Stimulated activated CD4-positive, alpha-beta T cell treated with anti-CD3 and anti-CD28 coated beads, Interleukin-4, amount 100 ng/mL, for 4 hours (primary cell): Measurements from ENCODE around the gene FER1L5.

ENCODE experiments used
- DNase-seq, 2 experiments: peaks; one replicate each; pipeline ENCODE4 v3.0.0-alpha.2; 2020

FER1L5 gene

GRCh38 chr2:96699621-96700020 lies 57.1 kb downstream of the FER1L5 start:
- DNase-seq = no peak

GRCh38 chr2:96700086-96700485 lies 57.5 kb downstream of the FER1L5 start:
- DNase-seq = no peak

GRCh38 chr2:96701636-96702035 lies 59.1 kb downstream of the FER1L5 start:
- no peak for DNase-seq

- no peak for DNase-seq
Measured at GRCh38 chr2:96702098-96702785, 59.7 kb downstream of the FER1L5 start.

GRCh38 chr2:96703021-96703751 lies 60.6 kb downstream of the FER1L5 start:
- DNase-seq = no peak

GRCh38 chr2:96710985-96711384 lies 68.4 kb downstream of the FER1L5 start:
- DNase-seq = no peak

- no peak for DNase-seq
Measured at GRCh38 chr2:96715658-96716057, 73.1 kb downstream of the FER1L5 start.

GRCh38 chr2:96716388-96716787 lies 73.8 kb downstream of the FER1L5 start:
- no peak for DNase-seq

- DNase-seq = no peak
Measured at GRCh38 chr2:96726131-96726530, 83.6 kb downstream of the FER1L5 start.

GRCh38 chr2:96727431-96727830 lies 84.9 kb downstream of the FER1L5 start:
- DNase-seq = no peak

GRCh38 chr2:96729748-96730147 lies 87.2 kb downstream of the FER1L5 start:
- DNase-seq = no peak

- DNase-seq = no peak
Measured at GRCh38 chr2:96730212-96730611, 87.6 kb downstream of the FER1L5 start.

GRCh38 chr2:96733931-96734330 lies 91.4 kb downstream of the FER1L5 start:
- DNase-seq = no peak

- DNase-seq = no peak
Measured at GRCh38 chr2:96734880-96735583, 92.5 kb downstream of the FER1L5 start.

- DNase-seq = no peak
Measured at GRCh38 chr2:96737251-96737650, 94.7 kb downstream of the FER1L5 start.

GRCh38 chr2:96737831-96738230 lies 95.3 kb downstream of the FER1L5 start:
- DNase-seq = no peak

GRCh38 chr2:96739076-96739632 lies 96.6 kb downstream of the FER1L5 start:
- no peak for DNase-seq

GRCh38 chr2:96739633-96740428 lies 97.3 kb downstream of the FER1L5 start, which contains the start of gene LMAN2L:
LMAN2L (minus strand) TSS chr2:96740064; CDS start chr2:96740040, 24 bp downstream.
- DNase-seq = peak; percentile 90 to 98

- no peak for DNase-seq
Measured at GRCh38 chr2:96747061-96747617, 104.6 kb downstream of the FER1L5 start.

GRCh38 chr2:96751800-96752199 lies 109.2 kb downstream of the FER1L5 start:
- DNase-seq = no peak

GRCh38 chr2:96753661-96754282 lies 111.2 kb downstream of the FER1L5 start:
- DNase-seq = no peak

GRCh38 chr2:96754317-96754716 lies 111.8 kb downstream of the FER1L5 start:
- DNase-seq = no peak
